H9 (cell line): Measurements from ENCODE around the gene RASA3. TPM values are rescaled to one million over a fixed set of nuclear protein-coding genes. Genes with fewer than 3 reads are reported as not detected.

Source experiments
- DNase-seq: peaks from one replicate; pipeline ENCODE4 v3.0.0-alpha.2; 2017
- H2AFZ ChIP-seq: one replicate; pipeline ENCODE4 v1.6.1; 2013; ENCODE audit warnings: mild to moderate bottlenecking, low read length, control low read depth, moderate library complexity
- H2AK5ac ChIP-seq: 2 replicates; pipeline ENCODE4 v1.6.1; 2013; ENCODE audit warnings: low read length, control low read depth, mixed read lengths; ENCODE audit not compliant: insufficient read length
- H2BK120ac ChIP-seq: one replicate; pipeline ENCODE4 v1.6.1; 2013; ENCODE audit warnings: low read depth, mild to moderate bottlenecking, low read length, control low read depth, inconsistent platforms; ENCODE audit not compliant: poor library complexity, severe bottlenecking
- H2BK12ac ChIP-seq: 2 replicates; pipeline ENCODE4 v1.6.1; 2013; ENCODE audit warnings: low read length, control low read depth, mixed read lengths, low read depth; ENCODE audit not compliant: insufficient read length
- H2BK15ac ChIP-seq: 2 replicates; pipeline ENCODE4 v1.6.1; 2013; ENCODE audit warnings: low read depth, low read length, control low read depth
- H2BK20ac ChIP-seq: one replicate; pipeline ENCODE4 v1.6.1; 2013; ENCODE audit warnings: low read depth, mild to moderate bottlenecking, low read length, control low read depth, inconsistent platforms; ENCODE audit not compliant: poor library complexity, severe bottlenecking
- H2BK5ac ChIP-seq: 2 replicates; pipeline ENCODE4 v1.6.1; 2013; ENCODE audit warnings: low read length, control low read depth, mixed read lengths; ENCODE audit not compliant: insufficient read length
- H3K14ac ChIP-seq: 2 replicates; pipeline ENCODE4 v1.6.1; 2013; ENCODE audit warnings: low read length, control low read depth; ENCODE audit not compliant: insufficient read depth
- H3K18ac ChIP-seq: 2 replicates; pipeline ENCODE4 v1.6.1; 2013; ENCODE audit warnings: low read depth, mild to moderate bottlenecking, mixed read lengths, low read length, control low read depth; ENCODE audit not compliant: insufficient read length
- H3K23ac ChIP-seq: 2 replicates; pipeline ENCODE4 v1.6.1; 2013; ENCODE audit warnings: low read length, control low read depth, mixed read lengths, low read depth; ENCODE audit not compliant: insufficient read length
- H3K23me2 ChIP-seq: 2 replicates; pipeline ENCODE4 v1.6.1; 2013; ENCODE audit warnings: low read depth, mild to moderate bottlenecking, mixed read lengths, low read length, control low read depth; ENCODE audit not compliant: insufficient read length, poor library complexity, severe bottlenecking
- H3K27ac ChIP-seq: 2 replicates; pipeline ENCODE4 v1.5.1; 2013; ENCODE audit warnings: low read length, control low read depth, mixed read lengths, low read depth; ENCODE audit not compliant: insufficient read length
- H3K27me3 ChIP-seq: 2 replicates; pipeline ENCODE4 v1.6.1; 2013; ENCODE audit warnings: low read length, control low read depth, inconsistent platforms; ENCODE audit not compliant: insufficient read depth
- H3K4ac ChIP-seq: 2 replicates; pipeline ENCODE4 v1.6.1; 2013; ENCODE audit warnings: low read depth, mild to moderate bottlenecking, control low read depth, inconsistent platforms, low read length, moderate library complexity
- H3K4me1 ChIP-seq: 2 replicates; pipeline ENCODE4 v1.6.1; 2013; ENCODE audit warnings: low read length, control low read depth, inconsistent platforms; ENCODE audit not compliant: insufficient read depth
- H3K4me2 ChIP-seq: 2 replicates; pipeline ENCODE4 v1.6.1; 2013; ENCODE audit warnings: low read length, control low read depth, mixed read lengths; ENCODE audit not compliant: insufficient read length, insufficient read depth
- H3K56ac ChIP-seq: 2 replicates; pipeline ENCODE4 v1.6.1; 2013; ENCODE audit warnings: low read depth, mild to moderate bottlenecking, mixed read lengths, low read length, control low read depth; ENCODE audit not compliant: insufficient read length
- H3K79me1 ChIP-seq: 2 replicates; pipeline ENCODE4 v1.6.1; 2013; ENCODE audit warnings: low read depth, mild to moderate bottlenecking, moderate library complexity, low read length, control low read depth, inconsistent platforms; ENCODE audit not compliant: insufficient read depth, poor library complexity, severe bottlenecking
- H3K79me2 ChIP-seq: 2 replicates; pipeline ENCODE4 v1.6.1; 2013; ENCODE audit warnings: low read length, control low read depth, inconsistent platforms; ENCODE audit not compliant: insufficient read depth
- H3K9ac ChIP-seq: 2 replicates; pipeline ENCODE4 v1.6.1; 2013; ENCODE audit warnings: low read length, control low read depth, mixed read lengths; ENCODE audit not compliant: insufficient read length; ENCODE audit errors: extremely low read depth
- H3K9me3 ChIP-seq: one replicate; pipeline ENCODE4 v1.6.1; 2013; ENCODE audit warnings: low read depth, low read length, inconsistent platforms; ENCODE audit not compliant: control insufficient read depth
- H3T11ph ChIP-seq: one replicate; pipeline ENCODE4 v1.6.1; 2013; ENCODE audit warnings: mild to moderate bottlenecking, low read length, control low read depth, inconsistent platforms
- H4K20me1 ChIP-seq: one replicate; pipeline ENCODE4 v1.6.1; 2013; ENCODE audit not compliant: control insufficient read depth, insufficient read length, insufficient read depth
- H4K5ac ChIP-seq: 2 replicates; pipeline ENCODE4 v1.6.1; 2013; ENCODE audit warnings: low read depth, mild to moderate bottlenecking, mixed read lengths, low read length, control low read depth; ENCODE audit not compliant: insufficient read length
- H4K8ac ChIP-seq: replicated peaks from 2 replicates; pipeline ENCODE4 v1.6.1; 2013; ENCODE audit warnings: low read length, control low read depth, mixed read lengths, low read depth; ENCODE audit not compliant: insufficient read length
- H4K91ac ChIP-seq: 2 replicates; pipeline ENCODE4 v1.6.1; 2013; ENCODE audit warnings: low read depth, mild to moderate bottlenecking, moderate library complexity, mixed read lengths, low read length, control low read depth; ENCODE audit not compliant: insufficient read length
- H3K27ac Mint-ChIP-seq, 3 experiments: 2 replicates in 2 of 3; 3 replicates in 1 of 3; pipeline ENCODE4 v1.8.0; 2020 to 2021; ENCODE audit warnings: mixed read lengths in 3 of 3, mild to moderate bottlenecking in 1 of 3, moderate library complexity in 1 of 3
- H3K27me3 Mint-ChIP-seq: 2 replicates; pipeline ENCODE4 v1.8.0; 2021; ENCODE audit warnings: low read depth, mild to moderate bottlenecking, moderate library complexity, mixed read lengths
- H3K36me3 Mint-ChIP-seq, 3 experiments: 2 replicates in 2 of 3; 3 replicates in 1 of 3; pipeline ENCODE4 v1.8.0; 2020 to 2021; ENCODE audit warnings: low read depth in 3 of 3, mixed read lengths in 3 of 3; ENCODE audit not compliant: insufficient read depth in 1 of 3
- H3K4me1 Mint-ChIP-seq, 2 experiments: 2 replicates each; pipeline ENCODE4 v1.8.0; 2020; ENCODE audit warnings: mixed read lengths in 2 of 2
- H3K4me3 Mint-ChIP-seq, 2 experiments: 2 replicates in 1 of 2; 3 replicates in 1 of 2; pipeline ENCODE4 v1.8.0; 2020 to 2021; ENCODE audit warnings: mild to moderate bottlenecking in 2 of 2, mixed read lengths in 2 of 2, moderate library complexity in 1 of 2
- H3K9me3 Mint-ChIP-seq, 2 experiments: 2 replicates in 1 of 2; 3 replicates in 1 of 2; pipeline ENCODE4 v1.8.0; 2020; ENCODE audit warnings: mild to moderate bottlenecking in 2 of 2, mixed read lengths in 2 of 2, moderate library complexity in 1 of 2
- WGBS: extraction: QIAGEN DNeasy Blood & Tissue Kit; methylation state at CpG from one replicate; pipeline ENCODE4 v1.1.7; 2013; ENCODE audit warnings: missing lambda C conversion rate, low lambda C conversion rate, mixed read lengths; ENCODE audit not compliant: insufficient read length; ENCODE audit errors: extremely low coverage; 5-methylcytosine and 5-hydroxymethylcytosine counted together
- total RNA-seq: library from RNA; stranded (reverse); gene quantifications from 2 replicates; pipeline ENCODE4 v1.2.1, GENCODE V29; 2021
- TF ChIP-seq, protein P1 (sequence below): fragments of 200-600 bp; sonication (generic); conservative IDR thresholded peaks from 3 replicates; pipeline ENCODE4 v1.8.0; 2021; ENCODE audit warnings: antibody characterized with exemption, mild to moderate bottlenecking

RASA3 gene
- total RNA-seq, 1 experiment from 2014 or later = 12.3 TPM

DNA sequence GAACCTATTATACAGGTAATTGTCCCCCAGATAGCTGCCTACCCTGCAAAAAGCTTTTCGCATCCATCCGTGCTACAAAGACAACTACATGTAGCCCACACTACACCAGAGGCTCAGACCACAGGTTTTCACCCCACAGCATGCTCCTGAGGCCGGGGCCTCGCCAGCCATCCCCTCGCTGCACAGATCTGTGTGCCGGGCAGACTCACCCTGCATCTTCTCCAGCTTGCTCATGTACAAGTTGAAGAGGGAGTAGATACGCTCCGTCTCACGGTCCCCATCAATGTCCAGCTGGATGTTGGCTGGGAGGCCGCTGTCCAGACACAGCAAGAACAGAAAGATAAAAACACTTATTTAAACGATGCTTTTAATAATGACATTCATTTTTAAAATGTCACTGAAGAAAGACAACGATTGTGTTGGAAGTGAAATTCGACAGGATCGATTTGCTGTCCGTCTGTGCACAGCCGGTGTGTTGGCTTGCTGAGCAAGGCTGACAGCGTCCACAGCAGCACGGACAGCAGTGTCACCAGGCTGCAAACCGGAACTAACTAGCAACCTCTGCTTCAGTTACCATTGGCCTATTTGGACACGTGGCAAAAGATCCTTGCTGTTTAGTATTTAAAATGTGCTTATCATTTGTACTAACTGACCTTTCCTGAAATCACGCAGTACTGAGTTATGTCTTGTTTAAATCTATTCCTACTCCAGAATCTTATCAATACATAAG, 140.0 kb downstream of the RASA3 start:
- no peak overlapping the region for H3K18ac ChIP-seq
- no peak overlapping the region for H3K14ac ChIP-seq
- H3K23me2 ChIP-seq = no peaks in the 10 kb centered on the region
- no peak overlapping the region for H3K9ac ChIP-seq
- WGBS = no CpG with 5 or more reads among the region's 21 CpGs
- no peak overlapping the region for H3K27ac Mint-ChIP-seq
- H4K5ac ChIP-seq = no peak overlapping the region
- H3K56ac ChIP-seq = no peak overlapping the region
- no peak overlapping the region for H3K4me2 ChIP-seq
- no peak overlapping the region for H4K91ac ChIP-seq
- H2AK5ac ChIP-seq = no peak overlapping the region
- H2AFZ ChIP-seq = no peak overlapping the region
- no peak overlapping the region for H3T11ph ChIP-seq
- H3K79me1 ChIP-seq = no peaks in the 10 kb centered on the region
- no peaks in the 10 kb centered on the region for H3K27me3 ChIP-seq
- no peaks in the 10 kb centered on the region for H3K4me1 ChIP-seq
- H4K8ac ChIP-seq = no peak overlapping the region
- no peaks in the 10 kb centered on the region for H4K20me1 ChIP-seq
- H2BK15ac ChIP-seq = no peak overlapping the region
- no peak overlapping the region for H3K23ac ChIP-seq
- H3K36me3 Mint-ChIP-seq = peaks cover 18 to 37% (median 27%) of the 10 kb centered on the region in 3 experiments
- no peak overlapping the region for H3K27ac ChIP-seq
- no peak overlapping the region for H2BK12ac ChIP-seq
- no peak overlapping the region for H2BK120ac ChIP-seq
- no peaks in the 10 kb centered on the region for H3K79me2 ChIP-seq
- no peak overlapping the region for H3K4me3 Mint-ChIP-seq
- H3K9me3 ChIP-seq = no peaks in the 10 kb centered on the region
- peaks cover 14 to 20% of the 10 kb centered on the region in 2 experiments for H3K9me3 Mint-ChIP-seq
- DNase-seq = no peak
- no peak overlapping the region for H3K4ac ChIP-seq
- TF ChIP-seq, protein P1, sequence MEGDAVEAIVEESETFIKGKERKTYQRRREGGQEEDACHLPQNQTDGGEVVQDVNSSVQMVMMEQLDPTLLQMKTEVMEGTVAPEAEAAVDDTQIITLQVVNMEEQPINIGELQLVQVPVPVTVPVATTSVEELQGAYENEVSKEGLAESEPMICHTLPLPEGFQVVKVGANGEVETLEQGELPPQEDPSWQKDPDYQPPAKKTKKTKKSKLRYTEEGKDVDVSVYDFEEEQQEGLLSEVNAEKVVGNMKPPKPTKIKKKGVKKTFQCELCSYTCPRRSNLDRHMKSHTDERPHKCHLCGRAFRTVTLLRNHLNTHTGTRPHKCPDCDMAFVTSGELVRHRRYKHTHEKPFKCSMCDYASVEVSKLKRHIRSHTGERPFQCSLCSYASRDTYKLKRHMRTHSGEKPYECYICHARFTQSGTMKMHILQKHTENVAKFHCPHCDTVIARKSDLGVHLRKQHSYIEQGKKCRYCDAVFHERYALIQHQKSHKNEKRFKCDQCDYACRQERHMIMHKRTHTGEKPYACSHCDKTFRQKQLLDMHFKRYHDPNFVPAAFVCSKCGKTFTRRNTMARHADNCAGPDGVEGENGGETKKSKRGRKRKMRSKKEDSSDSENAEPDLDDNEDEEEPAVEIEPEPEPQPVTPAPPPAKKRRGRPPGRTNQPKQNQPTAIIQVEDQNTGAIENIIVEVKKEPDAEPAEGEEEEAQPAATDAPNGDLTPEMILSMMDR = no peak
- no peak overlapping the region for H2BK20ac ChIP-seq
- no peak overlapping the region for H2BK5ac ChIP-seq
- H3K27me3 Mint-ChIP-seq = no peaks in the 10 kb centered on the region; the same call in 1 of the 2 replicates
- no peaks in the 10 kb centered on the region for H3K4me1 Mint-ChIP-seq
